Measurements from ENCODE around the gene FPGS. TPM values are rescaled to one million over a fixed set of nuclear protein-coding genes. Genes with fewer than 3 reads are reported as not detected.
"Not testable (repeated sequence)": the region's sequence is repeated elsewhere in the genome, so short reads cannot be mapped to it uniquely, and the experiment has no call there.

FPGS gene
- total RNA-seq, 1 donor from 2014 or later = 55.4 TPM

- peaks cover 11% of the 10 kb centered on the region for H3K9me3 ChIP-seq
- H3K27me3 ChIP-seq (ENCODE audit: low read depth) = no peaks in the 10 kb centered on the region
- intact Hi-C loops (cut with DNase I) = no loop called here
- H3K27ac ChIP-seq = peak overlapping the region; percentile 77
- ATAC-seq (peak in 1 of 2 donors; percentile 22), DNase-seq (no peak)
- no peak for TF ChIP-seq CTCF (IDR thresholded peaks at IDR 0.05)
- peaks cover 70% of the 10 kb centered on the region for H3K4me1 ChIP-seq
- H3K4me3 ChIP-seq = no peak overlapping the region
- peaks cover 39% of the 10 kb centered on the region for H3K36me3 ChIP-seq
These were observed 42.2 kb downstream of the FPGS start for GRCh38 chr9:127844821-127845359.

GRCh38 chr9:127845619-127846018 is 42.9 kb downstream of the FPGS start:
- H3K27me3 ChIP-seq (ENCODE audit: low read depth); ATAC-seq; intact Hi-C loops (cut with DNase I); DNase-seq: not testable (repeated sequence)
- peaks cover 39% of the 10 kb centered on the region for H3K36me3 ChIP-seq
- H3K27ac ChIP-seq = peak overlapping the region; percentile 77
- peaks cover 66% of the 10 kb centered on the region for H3K4me1 ChIP-seq
- peaks cover 11% of the 10 kb centered on the region for H3K9me3 ChIP-seq
- H3K4me3 ChIP-seq = peak overlapping the region; percentile 86

GRCh38 chr9:127846443-127847177 is 43.9 kb downstream of the FPGS start:
- ATAC-seq (peak; percentile 54 to 76), DNase-seq (no peak)
- intact Hi-C loops (cut with DNase I) = no loop called here
- Histone ChIP-seq H3K9me3 (peaks cover 11% of the 10 kb centered on the region), H3K36me3 (peaks cover 37% of the 10 kb centered on the region), H3K4me1 (peaks cover 64% of the 10 kb centered on the region), H3K27ac (peak overlapping the region; percentile 77), H3K4me3 (peak overlapping the region; percentile 86), H3K27me3 (ENCODE audit: low read depth) (no peaks in the 10 kb centered on the region)
- no peak for TF ChIP-seq CTCF (IDR thresholded peaks at IDR 0.05)

GRCh38 chr9:127847178-127847510 is 44.5 kb downstream of the FPGS start:
- H3K27me3 ChIP-seq (ENCODE audit: low read depth) = no peaks in the 10 kb centered on the region
- peaks cover 67% of the 10 kb centered on the region for H3K4me1 ChIP-seq
- no peak for TF ChIP-seq CTCF (IDR thresholded peaks at IDR 0.05)
- peak overlapping the region; percentile 86 for H3K4me3 ChIP-seq
- H3K27ac ChIP-seq = peak overlapping the region; percentile 77
- peaks cover 11% of the 10 kb centered on the region for H3K9me3 ChIP-seq
- intact Hi-C loops (cut with DNase I) = no loop called here
- H3K36me3 ChIP-seq = peaks cover 31% of the 10 kb centered on the region
- ATAC-seq = peak; percentile 40 to 56
- DNase-seq = no peak

- Histone ChIP-seq H3K27me3 (ENCODE audit: low read depth) (no peaks in the 10 kb centered on the region), H3K4me1 (peaks cover 70% of the 10 kb centered on the region), H3K4me3 (peak overlapping the region; percentile 86), H3K9me3 (peaks cover 11% of the 10 kb centered on the region), H3K36me3 (peaks cover 22% of the 10 kb centered on the region), H3K27ac (peak overlapping the region; percentile 77)
- ATAC-seq = no peak
- DNase-seq = no peak
- intact Hi-C loops (cut with DNase I) = no loop called here
- no peak for TF ChIP-seq CTCF (IDR thresholded peaks at IDR 0.05)
These were observed 45.4 kb downstream of the FPGS start for GRCh38 chr9:127847833-127848755.
